GM18498 (cell line): ENCODE results near the gene DEFB113.

Source experiments
- ATAC-seq: cut with Tn5 transposase; IDR thresholded peaks from one replicate; pipeline ENCODE4 v1.9.1; 2021; ENCODE audit warnings: mild to moderate bottlenecking, moderate library complexity; ENCODE audit not compliant: unreplicated experiment

DEFB113 gene

GRCh38 chr6:49937811-49938210 lies 31.6 kb downstream of the DEFB113 start:
- no peak for ATAC-seq

GRCh38 chr6:49937017-49937416 lies 32.4 kb downstream of the DEFB113 start:
- ATAC-seq = no peak

GRCh38 chr6:49935387-49935786 lies 34.0 kb downstream of the DEFB113 start:
- ATAC-seq = no peak

GRCh38 chr6:49934770-49935169 lies 34.7 kb downstream of the DEFB113 start:
- no peak for ATAC-seq

- no peak for ATAC-seq
Observed at GRCh38 chr6:49933526-49933925, 35.9 kb downstream of the DEFB113 start.

GRCh38 chr6:49929340-49929739 lies 40.1 kb downstream of the DEFB113 start:
- ATAC-seq = no peak

- ATAC-seq = no peak
Observed at GRCh38 chr6:49923826-49924225, 45.6 kb downstream of the DEFB113 start.

- ATAC-seq = no peak
Observed at GRCh38 chr6:49919935-49920644, 49.3 kb downstream of the DEFB113 start.

- no peak for ATAC-seq
Observed at GRCh38 chr6:49919261-49919660, 50.2 kb downstream of the DEFB113 start.

GRCh38 chr6:49918787-49919186 lies 50.6 kb downstream of the DEFB113 start:
- no peak for ATAC-seq
